ENCODE data around the gene FHOD3.

Gene FHOD3

GRCh38 chr18:36366994-36367839, 69.7 kb downstream of the FHOD3 start:
- no peak for DNase-seq
- in situ Hi-C loops (cut with MboI; ENCODE audit: low pct_unique_long_range_greater_than_20kb, low sequenced_read_pairs), result no loop called here

DNA sequence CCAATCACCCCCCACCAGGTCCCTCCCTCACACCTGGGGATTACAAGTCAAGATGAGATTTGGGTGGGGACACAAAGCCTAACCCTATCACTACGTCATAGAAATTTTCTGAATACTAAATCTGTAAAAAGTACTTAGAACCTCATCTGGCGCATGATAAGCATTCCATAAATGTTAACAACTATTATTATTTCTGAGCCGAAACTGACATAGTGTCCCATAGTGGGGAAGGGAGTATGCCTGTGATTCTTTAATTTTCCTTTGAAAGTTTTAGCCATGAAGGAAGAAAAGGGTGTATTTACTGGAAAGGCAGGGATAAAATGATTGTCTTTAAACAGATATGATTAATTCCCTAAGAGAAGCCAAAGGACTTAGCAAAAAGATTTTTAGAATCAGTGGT, 71.4 kb downstream of the FHOD3 start:
- in situ Hi-C loops (cut with MboI; ENCODE audit: low pct_unique_long_range_greater_than_20kb, low sequenced_read_pairs), result no loop called here

GRCh38 chr18:36372903-36373311, 75.4 kb downstream of the FHOD3 start:
- DNase-seq, result peak; percentile 62
- in situ Hi-C loops (cut with MboI; ENCODE audit: low pct_unique_long_range_greater_than_20kb, low sequenced_read_pairs), result no loop called here

More for the DNA sequence above, 71.4 kb downstream of the FHOD3 start:
- no peak for DNase-seq

GRCh38 chr18:36374262-36374661, 76.7 kb downstream of the FHOD3 start:
- in situ Hi-C loops (cut with MboI; ENCODE audit: low pct_unique_long_range_greater_than_20kb, low sequenced_read_pairs), result no loop called here
- DNase-seq, result no peak

DNA sequence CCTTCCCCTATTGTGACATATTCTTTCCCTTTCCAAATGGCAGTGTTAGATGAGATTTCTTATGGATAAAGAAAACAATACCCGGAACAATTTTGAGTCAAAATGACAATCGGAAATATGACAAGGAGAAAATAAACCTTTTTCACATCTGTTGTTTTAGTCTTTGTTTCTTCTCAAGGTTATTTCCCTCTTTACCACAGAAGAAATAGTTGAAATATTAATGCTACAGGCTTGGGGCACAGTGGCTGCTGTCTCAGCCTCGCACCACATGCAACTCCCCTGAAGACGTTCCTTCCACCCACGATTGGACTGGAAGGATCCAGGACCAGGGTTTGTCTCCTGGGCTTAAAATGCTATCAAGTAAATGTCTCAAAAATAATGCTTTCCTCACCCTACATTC, 77.6 kb downstream of the FHOD3 start:
- in situ Hi-C loops (cut with MboI; ENCODE audit: low pct_unique_long_range_greater_than_20kb, low sequenced_read_pairs), result no loop called here
- DNase-seq, result no peak

DNA sequence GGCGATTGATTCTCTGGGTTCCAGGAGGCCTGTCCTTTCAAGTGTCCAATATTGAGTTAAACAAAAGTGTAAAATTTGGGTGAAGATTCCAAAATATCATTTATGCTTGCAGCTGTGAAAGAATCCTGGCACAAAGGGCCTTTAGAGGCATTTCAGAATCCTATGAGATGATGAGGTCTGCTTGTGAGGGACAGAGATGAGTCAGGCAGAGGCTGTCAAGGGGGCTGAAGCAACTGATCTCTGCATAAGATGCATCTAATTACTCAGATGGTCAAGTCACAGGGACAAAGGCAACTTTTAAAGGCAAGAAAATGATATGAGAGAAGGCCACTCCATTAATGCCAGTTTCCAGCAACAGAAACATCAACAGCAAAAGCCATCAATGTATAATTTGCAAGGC, 78.8 kb downstream of the FHOD3 start:
- no peak for DNase-seq

DNA sequence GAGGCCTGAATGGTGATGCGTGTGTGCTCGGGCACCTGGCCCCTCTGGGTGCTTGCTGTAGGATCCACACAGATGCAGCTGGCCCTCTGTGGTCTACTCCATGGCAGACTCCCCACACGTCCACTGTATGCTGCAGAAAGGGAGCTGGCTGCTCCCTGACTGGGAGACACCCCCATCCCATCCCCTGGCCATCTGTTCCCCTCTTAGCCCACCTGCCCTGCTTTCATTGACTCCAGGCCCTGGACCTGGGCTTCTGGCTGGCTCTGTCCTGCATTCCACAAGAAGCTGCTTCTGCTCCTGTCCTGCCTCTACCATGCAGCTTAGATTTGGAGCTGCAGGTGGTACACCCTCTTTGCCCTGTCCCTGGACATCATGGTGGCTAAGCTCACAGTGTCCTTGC, 80.1 kb downstream of the FHOD3 start:
- in situ Hi-C loops (cut with MboI; ENCODE audit: low pct_unique_long_range_greater_than_20kb, low sequenced_read_pairs), result no loop called here
- no peak for DNase-seq

More for the DNA sequence above, 78.8 kb downstream of the FHOD3 start:
- in situ Hi-C loops (cut with MboI; ENCODE audit: low pct_unique_long_range_greater_than_20kb, low sequenced_read_pairs), result no loop called here

- in situ Hi-C loops (cut with MboI; ENCODE audit: low pct_unique_long_range_greater_than_20kb, low sequenced_read_pairs), result no loop called here
- no peak for DNase-seq
These were observed 80.7 kb downstream of the FHOD3 start for GRCh38 chr18:36378205-36378604.

DNA sequence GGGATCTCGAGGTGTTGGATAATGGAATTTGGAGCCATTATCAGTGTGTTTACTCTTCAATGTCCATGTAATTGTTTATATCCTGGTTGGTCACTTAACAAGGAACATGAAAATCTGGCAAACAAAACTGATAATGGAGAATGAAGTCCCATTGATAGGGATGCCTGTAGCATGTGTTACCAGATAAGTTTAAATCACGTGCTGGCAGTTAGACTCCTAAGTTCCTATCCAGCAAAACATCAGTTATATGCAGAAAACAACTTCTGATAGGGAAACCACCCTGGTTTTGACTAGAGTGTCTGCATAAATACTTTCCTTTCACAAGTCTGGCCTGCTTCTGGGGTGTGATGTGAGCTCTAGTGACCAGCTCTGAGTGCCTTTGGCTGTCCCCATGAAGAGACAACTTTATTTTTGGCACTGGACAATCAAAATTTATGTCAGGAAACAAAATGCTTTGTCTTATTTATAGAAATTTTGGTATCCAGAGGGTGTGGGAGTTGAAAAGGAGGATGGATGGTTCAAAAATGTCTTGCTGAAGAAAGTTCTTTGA, 82.0 kb downstream of the FHOD3 start:
- in situ Hi-C loops (cut with MboI; ENCODE audit: low pct_unique_long_range_greater_than_20kb, low sequenced_read_pairs), result no loop called here
- no peak for DNase-seq

- in situ Hi-C loops (cut with MboI; ENCODE audit: low pct_unique_long_range_greater_than_20kb, low sequenced_read_pairs), result no loop called here
- DNase-seq, result no peak
These were observed 82.8 kb downstream of the FHOD3 start for GRCh38 chr18:36380173-36380827.

DNA sequence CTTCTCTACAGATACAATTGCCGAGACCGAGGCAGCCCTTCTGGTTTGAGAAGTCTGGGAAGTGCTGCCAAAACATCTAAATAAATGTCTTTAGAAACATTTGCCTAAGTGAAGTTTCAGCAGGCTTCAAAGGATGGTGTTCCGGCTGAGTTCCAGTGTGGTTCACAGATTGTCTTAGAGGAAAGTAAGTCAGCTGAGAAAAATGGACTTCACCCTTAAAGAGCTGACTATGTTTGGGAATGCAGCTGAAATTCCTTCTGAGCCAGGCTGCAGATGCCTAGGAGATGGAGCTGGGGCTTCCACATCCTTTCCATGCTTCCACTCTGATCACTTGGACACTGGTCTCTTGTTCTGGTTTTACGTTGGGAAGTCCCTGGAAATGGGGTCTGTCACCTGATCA, 83.6 kb downstream of the FHOD3 start:
- DNase-seq, result no peak

GRCh38 chr18:36382854-36383253, 85.3 kb downstream of the FHOD3 start:
- no peak for DNase-seq
- in situ Hi-C loops (cut with MboI; ENCODE audit: low pct_unique_long_range_greater_than_20kb, low sequenced_read_pairs), result no loop called here

More for the DNA sequence above, 83.6 kb downstream of the FHOD3 start:
- in situ Hi-C loops (cut with MboI; ENCODE audit: low pct_unique_long_range_greater_than_20kb, low sequenced_read_pairs), result no loop called here

- in situ Hi-C loops (cut with MboI; ENCODE audit: low pct_unique_long_range_greater_than_20kb, low sequenced_read_pairs), result no loop called here
These were observed 88.8 kb downstream of the FHOD3 start for GRCh38 chr18:36386150-36386920.

GRCh38 chr18:36387310-36387709, 89.8 kb downstream of the FHOD3 start:
- in situ Hi-C loops (cut with MboI; ENCODE audit: low pct_unique_long_range_greater_than_20kb, low sequenced_read_pairs), result no loop called here

More at GRCh38 chr18:36386150-36386920, 88.8 kb downstream of the FHOD3 start:
- no peak for DNase-seq

GRCh38 chr18:36388310-36388709, 90.8 kb downstream of the FHOD3 start:
- in situ Hi-C loops (cut with MboI; ENCODE audit: low pct_unique_long_range_greater_than_20kb, low sequenced_read_pairs), result no loop called here
- no peak for DNase-seq

More at GRCh38 chr18:36387310-36387709, 89.8 kb downstream of the FHOD3 start:
- DNase-seq, result no peak

DNA sequence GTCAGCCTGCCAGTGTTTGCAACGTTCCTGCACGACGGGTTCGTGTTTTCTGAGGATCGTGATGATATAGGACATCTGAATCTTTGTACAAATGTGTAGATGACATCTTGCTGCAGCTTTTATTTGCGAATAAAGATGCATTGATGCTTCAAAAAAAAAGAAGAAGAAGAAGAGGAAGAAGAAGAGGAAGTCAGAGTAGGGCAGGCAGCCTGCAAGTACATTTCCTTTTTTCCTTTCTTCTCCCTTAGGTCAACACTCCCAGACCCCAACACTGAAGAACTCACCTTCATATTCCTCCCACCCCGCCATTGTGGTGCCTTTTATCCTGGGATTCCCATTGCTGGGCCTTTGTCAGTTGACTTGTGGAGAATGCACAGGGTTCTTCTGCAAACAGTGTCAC, 91.5 kb downstream of the FHOD3 start:
- in situ Hi-C loops (cut with MboI; ENCODE audit: low pct_unique_long_range_greater_than_20kb, low sequenced_read_pairs), result no loop called here
- DNase-seq, result no peak

DNA sequence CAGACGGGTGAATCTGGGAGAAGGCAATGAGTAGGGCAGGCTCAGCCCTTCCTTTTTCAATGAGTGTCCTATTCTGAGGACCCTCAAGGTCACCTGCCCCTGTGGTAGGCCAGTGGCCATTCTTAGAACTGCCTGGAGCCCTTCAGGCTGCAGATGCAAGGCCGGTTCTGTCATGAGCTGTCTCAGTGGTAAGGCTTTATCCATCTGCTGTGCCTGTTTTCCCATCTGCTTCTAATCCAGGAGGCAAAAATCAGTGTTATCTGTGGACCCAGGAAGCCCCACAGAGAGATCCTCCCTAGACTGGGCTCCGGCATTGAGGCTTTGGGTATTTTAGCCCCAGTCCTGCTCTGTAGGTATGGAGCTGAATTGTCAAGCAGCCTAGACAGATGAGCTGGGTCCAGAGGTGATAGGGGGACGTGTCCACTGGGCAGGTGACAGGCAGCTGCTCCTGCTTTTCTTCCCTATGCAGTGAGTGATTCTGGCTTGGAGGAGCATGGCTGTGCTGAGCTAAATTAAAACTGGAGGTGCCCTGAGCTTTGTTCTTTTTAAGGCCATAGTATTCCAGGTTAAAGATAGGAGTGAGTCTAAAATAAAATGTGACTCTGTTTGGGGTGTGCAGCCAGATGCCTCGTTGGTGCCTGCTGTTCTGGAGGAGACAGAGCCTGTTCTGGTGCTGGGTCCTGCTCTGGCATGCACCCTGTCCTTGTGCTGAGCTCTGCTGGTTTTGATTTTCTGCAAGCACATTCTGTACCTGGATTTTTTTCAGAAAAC, 92.5 kb downstream of the FHOD3 start:
- in situ Hi-C loops (cut with MboI; ENCODE audit: low pct_unique_long_range_greater_than_20kb, low sequenced_read_pairs), result no loop called here
- no peak for DNase-seq

- DNase-seq, result no peak
- in situ Hi-C loops (cut with MboI; ENCODE audit: low pct_unique_long_range_greater_than_20kb, low sequenced_read_pairs), result no loop called here
These were observed 94.1 kb downstream of the FHOD3 start for GRCh38 chr18:36391426-36392145.

All from KBM-7 (cell line).